Right atrium auricular region (tissue), 2 donors: ENCODE data around the gene TBC1D8. TPM values are rescaled to one million over a fixed set of nuclear protein-coding genes. Genes with fewer than 3 reads are reported as not detected.

ENCODE experiments used
- DNase-seq: peaks from one replicate; pipeline ENCODE4 v3.0.0-alpha.2; 2019; ENCODE audit warnings: low spot score
- H3K27ac ChIP-seq, 2 donors: fragments of 200-600 bp; sonication (generic); 1 replicate in 1 of 2; 2 replicates in 1 of 2; pipeline ENCODE4 v1.5.1; 2016 to 2019
- H3K27me3 ChIP-seq, 2 donors: fragments of 200-600 bp; sonication (generic); one replicate each; pipeline versions ENCODE4 v1.5.1 to v1.6.0; 2017 to 2019
- H3K36me3 ChIP-seq: fragments of 200-600 bp; sonication (generic); one replicate; pipeline ENCODE4 v1.5.1; 2016
- H3K4me1 ChIP-seq, 2 donors: fragments of 200-600 bp; sonication (generic); one replicate each; pipeline versions ENCODE4 v1.5.1 to v1.6.0; 2017 to 2019
- H3K4me3 ChIP-seq, 2 donors: fragments of 200-600 bp; sonication (generic); 1 replicate in 1 of 2; 2 replicates in 1 of 2; pipeline ENCODE4 v1.5.1; 2017 to 2019; ENCODE audit warnings: mild to moderate bottlenecking in 1 of 2, moderate library complexity in 1 of 2
- H3K9me3 ChIP-seq, 2 donors: fragments of 200-600 bp; sonication (generic); one replicate each; pipeline ENCODE4 v1.5.1; 2019
- total RNA-seq, 2 donors: library from RNA; depleted of rRNA; stranded (reverse); fragments of >200 nt; gene quantifications; one replicate each; pipeline ENCODE4 v1.1.0, GENCODE V29; 2016
- TF ChIP-seq, protein P1 (sequence below), 2 donors: fragments of 200-600 bp; sonication (generic); IDR thresholded peaks; one replicate each; pipeline ENCODE4 v1.5.1; 2019; ENCODE audit warnings: antibody characterized with exemption in 2 of 2

The TBC1D8 gene
- total RNA-seq, 2 donors from 2014 or later, result 42.3 to 50.3 TPM

DNA sequence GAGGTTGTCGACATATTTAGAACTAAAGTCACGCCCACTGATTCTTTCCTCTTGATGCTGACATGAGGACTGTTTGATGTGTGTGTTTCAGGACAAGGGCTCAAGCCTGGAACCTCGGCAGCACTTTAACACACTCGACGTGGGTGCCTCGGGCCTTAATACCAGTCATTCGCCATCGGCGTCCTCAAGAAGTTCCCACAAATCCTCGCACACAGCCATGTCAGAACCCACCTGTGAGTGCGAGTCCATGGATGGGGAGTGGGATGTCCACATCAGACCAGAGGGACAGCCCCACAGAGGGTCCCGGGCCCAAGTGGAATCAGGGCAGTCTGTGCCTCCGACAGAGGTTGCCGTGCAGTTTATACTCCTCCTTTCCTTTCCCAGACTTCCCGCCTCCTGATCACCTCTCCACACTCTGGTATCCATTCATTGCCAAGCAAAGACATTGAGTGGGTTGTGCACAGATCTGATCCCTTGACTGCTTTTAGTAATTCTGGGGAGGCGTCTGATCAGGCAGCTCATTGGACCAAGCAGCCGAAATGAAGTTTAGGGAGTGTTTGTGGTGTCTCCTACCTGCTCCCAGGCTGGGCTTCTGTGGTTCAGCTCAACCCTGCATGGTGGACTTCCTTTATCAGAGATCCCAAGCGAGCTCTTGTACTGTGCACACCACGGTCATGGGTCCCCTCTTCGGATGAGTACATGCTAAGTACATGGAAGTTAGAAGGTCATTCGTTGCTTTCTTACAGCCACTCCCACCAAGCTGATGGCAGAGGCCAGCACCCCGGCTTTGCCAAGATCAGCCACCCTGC, 176.3 kb downstream of the TBC1D8 start:
- H3K4me3 ChIP-seq, result no peak overlapping the region
- no peaks in the 10 kb centered on the region for H3K27me3 ChIP-seq
- DNase-seq, result no peak
- H3K36me3 ChIP-seq, result peaks cover 64% of the 10 kb centered on the region
- TF ChIP-seq, protein P1, sequence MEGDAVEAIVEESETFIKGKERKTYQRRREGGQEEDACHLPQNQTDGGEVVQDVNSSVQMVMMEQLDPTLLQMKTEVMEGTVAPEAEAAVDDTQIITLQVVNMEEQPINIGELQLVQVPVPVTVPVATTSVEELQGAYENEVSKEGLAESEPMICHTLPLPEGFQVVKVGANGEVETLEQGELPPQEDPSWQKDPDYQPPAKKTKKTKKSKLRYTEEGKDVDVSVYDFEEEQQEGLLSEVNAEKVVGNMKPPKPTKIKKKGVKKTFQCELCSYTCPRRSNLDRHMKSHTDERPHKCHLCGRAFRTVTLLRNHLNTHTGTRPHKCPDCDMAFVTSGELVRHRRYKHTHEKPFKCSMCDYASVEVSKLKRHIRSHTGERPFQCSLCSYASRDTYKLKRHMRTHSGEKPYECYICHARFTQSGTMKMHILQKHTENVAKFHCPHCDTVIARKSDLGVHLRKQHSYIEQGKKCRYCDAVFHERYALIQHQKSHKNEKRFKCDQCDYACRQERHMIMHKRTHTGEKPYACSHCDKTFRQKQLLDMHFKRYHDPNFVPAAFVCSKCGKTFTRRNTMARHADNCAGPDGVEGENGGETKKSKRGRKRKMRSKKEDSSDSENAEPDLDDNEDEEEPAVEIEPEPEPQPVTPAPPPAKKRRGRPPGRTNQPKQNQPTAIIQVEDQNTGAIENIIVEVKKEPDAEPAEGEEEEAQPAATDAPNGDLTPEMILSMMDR (IDR thresholded peaks at IDR 0.05), result no peak
- H3K27ac ChIP-seq, result no peak overlapping the region
- no peaks in the 10 kb centered on the region for H3K4me1 ChIP-seq
- no peaks in the 10 kb centered on the region for H3K9me3 ChIP-seq

DNA sequence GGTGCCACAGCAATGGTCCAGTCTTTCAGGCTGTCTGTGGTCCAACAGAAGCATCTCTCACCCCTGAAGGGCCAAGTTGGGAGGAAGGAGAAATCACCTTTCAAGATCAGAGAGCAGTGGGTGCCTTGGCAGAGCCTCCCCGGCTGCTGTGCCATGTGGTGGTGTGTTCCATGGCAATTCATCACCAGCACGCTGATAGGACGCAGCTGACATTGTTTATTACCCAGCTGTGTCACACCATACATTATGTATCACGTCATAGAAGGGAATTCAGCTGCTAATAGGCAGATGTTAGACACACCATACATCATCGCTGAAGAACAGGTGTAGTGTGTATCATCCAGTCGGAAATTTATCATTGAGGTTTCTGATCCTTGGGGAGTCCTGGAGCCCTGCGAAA, 178.7 kb downstream of the TBC1D8 start:
- Histone ChIP-seq H3K27ac (no peak overlapping the region), H3K4me3 (no peak overlapping the region), H3K4me1 (no peaks in the 10 kb centered on the region), H3K36me3 (peaks cover 75% of the 10 kb centered on the region), H3K27me3 (no peaks in the 10 kb centered on the region), H3K9me3 (no peaks in the 10 kb centered on the region)
- TF ChIP-seq, protein P1 (IDR thresholded peaks at IDR 0.05), result no peak
- DNase-seq, result no peak

DNA sequence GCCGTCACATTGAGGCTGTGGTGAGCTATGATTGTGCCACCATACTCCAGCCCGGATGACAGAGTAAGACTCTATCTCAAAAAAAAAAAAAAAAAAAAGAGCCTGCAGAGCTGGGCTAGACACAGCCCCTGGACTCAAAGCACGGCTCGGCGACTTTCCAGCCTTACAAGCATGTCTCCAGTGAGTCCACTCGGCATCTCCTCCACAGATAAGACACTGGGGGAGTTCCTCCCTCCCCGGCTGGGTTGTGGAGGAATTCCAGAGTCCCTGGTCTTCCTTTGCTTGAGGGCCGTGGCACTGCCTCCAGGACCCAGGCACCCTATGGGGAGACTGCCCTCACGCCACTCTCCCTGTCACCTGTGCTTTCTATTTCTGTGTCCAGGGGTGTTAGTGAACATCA, 180.0 kb downstream of the TBC1D8 start:
- no peak for DNase-seq
- no peaks in the 10 kb centered on the region for H3K4me1 ChIP-seq
- TF ChIP-seq, protein P1 (IDR thresholded peaks at IDR 0.05), result no peak
- peaks cover 63% of the 10 kb centered on the region for H3K36me3 ChIP-seq
- no peaks in the 10 kb centered on the region for H3K27me3 ChIP-seq
- H3K27ac ChIP-seq, result no peak overlapping the region
- H3K4me3 ChIP-seq, result no peak overlapping the region
- H3K9me3 ChIP-seq, result no peaks in the 10 kb centered on the region

DNA sequence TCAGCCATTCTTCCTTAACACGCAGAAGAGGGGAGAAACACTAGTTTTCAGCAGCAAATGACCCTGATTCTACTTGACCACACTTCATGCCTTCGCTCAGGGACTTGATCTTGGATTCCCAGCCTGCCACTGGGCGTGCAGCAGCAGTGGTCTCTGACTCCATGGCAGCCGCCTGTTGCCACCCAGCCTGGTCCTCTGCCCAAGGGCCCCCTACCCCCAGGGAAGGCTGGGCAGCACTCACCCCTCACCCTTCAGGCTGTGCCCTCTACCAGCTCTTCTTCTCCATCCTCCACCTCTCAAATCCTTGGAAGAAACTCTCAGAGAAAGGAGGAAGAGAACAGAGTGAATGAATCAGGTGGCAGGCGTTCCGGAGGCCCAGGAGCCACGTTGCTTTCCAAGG, 181.2 kb downstream of the TBC1D8 start:
- peaks cover 51% of the 10 kb centered on the region for H3K36me3 ChIP-seq
- H3K4me1 ChIP-seq, result no peaks in the 10 kb centered on the region
- H3K4me3 ChIP-seq, result no peak overlapping the region
- no peak for DNase-seq
- H3K27me3 ChIP-seq, result no peaks in the 10 kb centered on the region
- no peaks in the 10 kb centered on the region for H3K9me3 ChIP-seq
- TF ChIP-seq, protein P1 (IDR thresholded peaks at IDR 0.05), result no peak
- H3K27ac ChIP-seq, result no peak overlapping the region

DNA sequence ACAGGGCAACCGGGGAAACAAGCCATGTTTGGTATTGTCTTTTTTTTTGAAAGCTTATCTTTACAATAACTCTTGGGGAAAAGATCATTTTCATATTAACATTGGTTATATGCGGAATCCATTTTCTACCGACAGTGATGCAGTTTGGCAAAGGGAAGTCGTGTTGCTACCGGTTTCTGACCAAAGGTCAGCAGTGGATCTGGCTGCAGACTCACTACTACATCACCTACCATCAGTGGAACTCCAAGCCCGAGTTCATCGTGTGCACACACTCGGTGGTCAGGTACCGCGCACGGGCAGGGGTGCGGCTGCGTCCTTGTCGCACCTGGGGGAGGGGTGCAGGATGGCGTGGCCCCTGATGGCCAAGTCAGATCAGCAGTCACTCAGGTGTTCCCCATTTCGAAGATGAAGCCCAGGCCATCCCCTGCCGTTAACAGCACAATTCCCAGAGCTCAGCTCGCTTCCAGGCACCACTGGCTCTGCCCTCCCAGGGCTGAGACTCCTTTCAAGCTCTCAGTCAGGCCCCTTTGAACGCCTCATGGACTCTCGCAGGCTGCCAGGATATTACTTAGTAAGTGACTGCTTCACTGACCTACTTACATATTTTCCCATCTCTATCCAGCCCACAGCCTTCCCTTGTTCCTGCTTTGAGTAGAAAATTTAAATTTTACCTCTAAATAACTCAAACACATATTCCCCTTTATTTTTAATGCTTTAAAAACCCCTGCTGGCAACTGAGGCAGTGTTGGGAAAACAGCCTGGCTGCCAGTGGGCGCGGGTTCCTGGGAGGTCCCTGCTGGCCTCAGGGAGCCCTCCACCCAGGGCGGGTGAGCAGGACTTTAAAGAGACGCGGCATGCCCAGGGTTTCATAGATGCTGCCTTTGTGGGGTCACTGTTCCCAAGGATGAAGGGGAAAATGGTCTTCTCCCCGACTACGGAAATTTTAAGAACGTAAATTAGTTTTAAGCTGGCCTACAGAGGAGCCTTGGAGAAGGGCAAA, 182.7 kb downstream of the TBC1D8 start:
- peaks cover 0 to 8% of the 10 kb centered on the region in 2 donors for H3K4me1 ChIP-seq
- H3K36me3 ChIP-seq, result peaks cover 44% of the 10 kb centered on the region
- no peak overlapping the region for H3K4me3 ChIP-seq
- H3K9me3 ChIP-seq, result no peaks in the 10 kb centered on the region
- TF ChIP-seq, protein P1 (IDR thresholded peaks at IDR 0.05), result no peak
- no peaks in the 10 kb centered on the region for H3K27me3 ChIP-seq
- no peak for DNase-seq
- no peak overlapping the region for H3K27ac ChIP-seq
